ENCODE measurements around the gene KIAA1755.

The KIAA1755 gene

DNA sequence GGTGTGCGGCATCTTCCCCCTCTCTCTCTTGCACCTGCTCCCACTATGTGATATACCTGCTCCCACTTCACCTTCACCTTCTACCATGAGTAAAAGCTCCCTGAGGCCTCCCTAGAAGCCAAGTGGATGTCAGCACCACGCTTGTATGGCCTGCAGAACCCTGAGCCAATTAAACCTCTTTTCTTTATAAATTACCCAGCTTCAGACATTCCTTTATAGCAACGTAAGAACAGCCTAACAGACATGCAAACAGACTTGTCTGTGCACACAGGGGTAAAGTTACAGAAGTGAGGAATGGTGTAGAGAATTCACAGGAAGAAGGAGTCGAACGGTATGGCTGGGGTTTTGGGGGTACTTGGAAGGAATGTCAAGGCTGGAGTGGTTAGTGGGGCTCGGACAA lies 80.7 kb downstream of the KIAA1755 start:
- no peak for DNase-seq

DNA sequence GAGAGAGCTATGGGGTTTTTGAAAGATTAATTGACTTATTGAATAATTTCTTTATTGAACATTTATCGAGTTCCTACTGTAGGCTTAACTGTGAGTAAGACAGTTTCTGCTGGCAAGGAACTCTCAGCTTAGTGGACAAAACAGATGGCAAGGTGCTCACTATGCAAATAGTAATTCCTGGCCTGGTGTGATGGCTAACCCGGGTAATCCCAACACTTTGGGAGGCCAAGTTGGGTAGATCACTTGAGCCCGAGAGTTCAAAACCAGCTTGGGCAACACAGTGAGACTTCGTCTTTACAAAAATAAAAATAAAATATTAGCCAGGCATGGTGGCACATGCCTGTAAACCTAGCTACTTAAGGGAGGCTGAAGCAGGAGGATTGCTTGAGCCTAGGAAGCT lies 82.0 kb downstream of the KIAA1755 start:
- DNase-seq, result no peak

DNA sequence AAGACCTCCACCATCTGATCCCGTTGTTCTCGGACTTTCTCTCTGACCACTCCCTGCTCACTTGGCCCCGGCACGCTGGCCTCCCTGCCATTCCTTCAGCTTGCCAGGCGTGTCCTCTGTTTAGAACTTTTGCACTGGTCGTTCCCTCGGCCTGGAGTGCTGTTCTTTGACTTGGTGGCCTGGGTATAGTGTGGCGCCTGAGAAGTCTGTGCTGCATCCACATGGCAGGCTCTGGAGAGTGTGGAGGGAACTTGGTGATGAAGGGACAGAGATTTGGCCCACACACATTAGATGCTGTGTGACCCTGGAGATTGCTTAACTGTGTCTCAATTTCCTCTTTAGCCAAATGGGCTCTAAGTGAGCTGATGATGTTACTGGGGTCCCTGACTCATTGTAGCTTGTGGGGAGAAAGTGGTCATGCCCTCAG lies 82.5 kb downstream of the KIAA1755 start:
- DNase-seq, result no peak

DNA sequence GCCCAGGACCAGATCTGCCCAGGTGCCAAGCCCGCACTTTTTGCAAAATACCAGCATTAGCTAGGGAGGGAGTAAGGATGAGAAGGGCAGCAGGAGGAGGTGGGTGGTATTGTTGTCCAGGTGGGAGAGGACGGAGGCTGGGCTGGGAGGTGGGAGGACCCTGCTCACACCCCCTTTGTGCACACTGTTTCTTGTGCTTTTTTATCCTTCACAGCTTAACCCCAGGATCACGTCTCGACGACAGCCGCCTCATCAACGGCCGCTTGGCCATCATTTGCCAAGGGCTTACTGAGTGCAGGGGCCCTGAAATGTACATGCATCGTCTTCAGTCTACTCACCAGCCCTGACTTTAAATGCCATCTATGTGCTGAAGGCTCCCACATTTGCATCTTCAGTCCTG lies 83.3 kb downstream of the KIAA1755 start:
- no peak for DNase-seq

DNA sequence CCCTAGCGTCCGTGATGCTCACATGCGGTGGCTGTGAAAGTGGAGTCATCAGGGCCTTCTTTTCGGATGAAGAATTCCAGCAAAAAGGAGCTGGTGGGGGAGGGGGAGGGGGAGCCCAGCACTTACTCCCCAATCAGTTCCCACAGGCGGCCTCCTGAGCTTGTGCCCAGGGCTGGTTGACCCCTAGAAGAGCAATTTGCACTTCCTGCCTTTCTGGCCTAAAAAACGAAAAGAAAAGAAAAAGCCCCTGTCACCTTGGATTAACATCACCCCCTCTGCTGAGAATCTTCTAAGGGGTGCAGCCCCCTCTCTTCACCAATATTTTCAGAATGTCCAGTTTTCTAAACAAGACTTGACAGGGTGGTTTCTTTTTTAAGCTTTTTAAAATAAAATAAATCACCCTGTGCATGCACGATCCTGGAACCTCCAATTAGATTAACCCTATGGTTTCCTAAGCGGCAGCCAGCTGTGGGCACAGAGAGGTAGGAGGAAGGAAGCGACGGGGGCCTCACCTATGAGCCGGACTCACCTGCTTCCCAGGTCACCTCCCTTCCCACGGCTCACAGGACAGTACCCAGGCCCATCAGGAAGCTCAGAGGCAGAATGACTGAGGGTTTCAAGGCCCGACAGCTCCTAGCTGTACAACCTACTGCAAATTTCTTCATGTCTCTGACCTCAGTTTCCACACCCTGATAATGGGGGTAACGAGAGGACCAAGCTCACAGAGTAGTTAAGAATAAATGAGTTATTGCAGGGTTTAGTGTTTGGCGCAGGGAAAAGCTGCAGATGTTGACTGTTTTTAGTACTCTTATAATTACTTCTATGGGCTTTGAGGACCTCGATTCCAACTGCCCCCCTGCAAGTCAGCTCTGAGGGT lies 85.0 kb downstream of the KIAA1755 start:
- DNase-seq, result no peak

DNA sequence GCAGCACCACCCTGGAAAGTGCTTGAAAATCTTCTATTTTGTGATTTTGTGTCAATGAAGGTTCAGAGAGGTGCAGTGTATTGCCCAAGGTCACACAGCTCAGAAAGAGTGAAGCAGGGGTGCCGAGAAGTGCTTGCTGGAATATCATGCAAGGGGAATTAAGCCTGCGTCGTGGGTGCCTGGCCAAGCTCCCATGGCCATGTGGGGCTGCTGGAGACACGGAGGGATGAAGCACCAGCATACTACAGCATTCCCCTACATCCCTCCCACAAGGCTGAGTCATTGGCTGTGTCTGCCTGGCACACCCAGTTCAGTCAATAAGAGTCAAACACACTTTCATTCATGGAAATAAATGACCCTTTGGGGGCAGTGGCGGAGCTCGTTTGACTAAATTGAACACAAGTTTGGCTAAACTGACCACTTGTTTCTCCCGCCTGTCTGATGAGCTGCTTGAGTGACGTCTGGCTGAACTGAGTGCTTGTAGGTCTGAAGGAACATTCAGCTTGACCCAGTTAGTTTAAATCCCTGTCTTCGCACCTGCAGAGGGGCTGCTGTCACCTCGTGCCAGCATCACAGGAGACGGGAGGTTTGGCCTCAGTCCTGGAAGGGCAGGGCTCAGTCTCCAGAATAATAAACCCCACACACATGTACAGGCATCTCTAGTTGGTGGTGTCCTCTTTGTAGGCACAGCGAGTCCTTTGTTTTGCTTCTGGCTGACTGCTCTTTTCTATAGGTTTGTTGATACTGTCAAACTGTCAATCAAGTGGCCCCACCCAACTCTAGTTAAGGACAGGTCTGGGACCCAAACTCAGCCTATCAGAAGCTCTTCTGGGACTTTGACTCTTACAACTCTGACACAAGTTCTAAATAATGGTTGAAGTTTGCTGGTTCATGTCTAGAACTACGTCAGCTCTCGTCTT lies 87.0 kb downstream of the KIAA1755 start:
- peak; percentile 44 for DNase-seq

DNA sequence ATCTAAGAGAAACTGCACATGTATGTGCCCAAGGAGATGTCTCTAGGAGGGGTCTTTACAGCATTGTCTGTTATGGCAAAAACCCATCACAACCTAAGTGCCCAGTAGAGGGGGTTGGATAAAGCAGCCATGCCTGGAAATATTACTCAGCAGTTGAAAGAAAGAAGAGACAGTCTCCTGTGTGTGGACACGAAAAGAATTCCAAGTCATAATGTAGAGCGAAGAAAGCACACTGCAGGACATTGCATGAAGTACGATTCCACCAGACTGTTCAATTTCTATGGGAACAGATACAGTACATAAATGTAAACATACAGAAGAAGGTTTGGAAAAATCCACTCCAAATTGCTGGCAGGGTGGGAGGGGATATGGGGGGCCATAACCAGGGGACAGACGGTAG lies 88.1 kb downstream of the KIAA1755 start:
- DNase-seq, result no peak

DNA sequence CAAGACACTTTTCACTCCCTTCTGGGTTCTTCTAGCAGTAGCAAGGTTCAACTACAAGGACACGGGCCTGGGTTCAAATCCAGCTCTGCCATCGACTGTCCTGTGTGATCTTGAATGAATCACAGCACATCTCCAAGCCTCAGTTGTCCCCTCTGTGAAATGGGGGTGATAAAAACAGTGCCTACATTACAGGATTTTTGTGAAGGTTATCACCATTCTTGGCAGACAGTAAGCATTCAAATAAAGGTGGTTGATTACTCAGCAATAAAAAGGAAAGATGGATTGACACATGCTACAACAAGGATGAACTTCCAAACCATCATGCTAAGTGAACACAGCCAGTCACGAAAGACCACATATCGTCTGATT lies 88.9 kb downstream of the KIAA1755 start:
- DNase-seq, result no peak

DNA sequence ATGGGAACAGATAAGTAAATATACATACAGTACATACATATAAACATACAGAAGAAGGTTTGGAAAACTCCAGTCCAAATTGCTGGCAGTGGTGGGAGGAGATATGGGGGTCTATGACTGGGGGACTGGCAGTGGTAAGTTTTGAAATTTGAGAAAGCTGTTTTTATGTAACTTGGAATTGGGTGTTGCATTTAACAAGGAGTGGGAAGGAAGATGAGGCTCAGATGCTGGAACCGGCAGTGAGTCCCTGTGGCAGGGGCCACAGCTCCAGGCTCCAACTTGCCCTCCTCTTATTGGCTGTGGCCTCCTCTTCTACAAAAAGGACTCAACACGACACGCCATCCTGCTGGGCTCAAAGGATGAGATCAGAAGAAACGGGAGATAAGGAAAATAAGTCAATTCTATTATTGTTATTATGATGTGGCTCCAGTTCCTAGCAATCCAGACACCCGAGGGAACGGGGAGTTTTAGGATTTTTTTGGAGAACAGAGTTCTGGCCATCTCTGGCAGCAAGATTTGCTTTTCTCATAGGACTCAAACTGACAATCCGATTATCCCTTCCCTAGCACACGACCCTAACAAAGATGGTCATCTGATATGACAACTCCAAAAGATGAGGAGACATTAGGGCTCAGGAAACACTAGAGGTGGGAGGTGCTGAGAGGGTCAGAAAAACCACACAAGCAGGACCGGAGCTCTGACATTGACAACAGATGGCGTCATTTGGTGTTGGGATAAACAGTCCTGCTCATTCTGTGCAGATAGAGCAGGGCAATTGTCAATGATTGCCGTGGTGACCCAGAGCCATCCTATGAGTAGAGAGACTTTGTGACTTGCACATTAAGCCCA lies 89.5 kb downstream of the KIAA1755 start:
- DNase-seq, result peak; percentile 15

DNA sequence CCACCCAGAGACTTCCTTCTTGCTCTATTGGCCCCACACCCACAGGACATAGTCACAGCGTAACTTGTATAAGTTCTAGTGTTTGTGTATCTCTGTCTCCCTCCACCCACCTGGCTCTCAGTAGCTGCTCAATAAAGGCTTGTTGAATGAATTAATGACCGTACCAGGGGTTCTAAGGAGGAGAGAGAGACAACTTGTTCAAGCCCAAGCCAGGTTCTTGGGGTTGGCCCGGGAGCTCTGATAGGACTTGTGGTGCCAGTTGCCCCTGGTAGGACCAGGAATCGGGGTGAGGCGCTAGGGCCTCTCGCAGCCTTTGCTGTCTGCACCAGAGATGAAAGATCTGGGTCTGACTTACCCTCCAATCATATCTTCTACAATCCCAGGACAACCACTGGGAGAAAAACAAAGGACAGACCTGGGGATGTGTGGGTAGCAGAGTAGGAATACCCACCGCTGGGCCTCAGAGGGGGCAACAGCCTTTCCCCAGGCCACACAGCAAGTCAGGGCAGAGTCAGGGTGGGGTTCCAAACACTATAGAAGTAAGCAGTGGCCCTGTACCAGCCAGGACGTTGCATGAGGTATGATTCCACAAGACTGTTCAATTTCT lies 90.2 kb downstream of the KIAA1755 start:
- DNase-seq, result no peak

DNA sequence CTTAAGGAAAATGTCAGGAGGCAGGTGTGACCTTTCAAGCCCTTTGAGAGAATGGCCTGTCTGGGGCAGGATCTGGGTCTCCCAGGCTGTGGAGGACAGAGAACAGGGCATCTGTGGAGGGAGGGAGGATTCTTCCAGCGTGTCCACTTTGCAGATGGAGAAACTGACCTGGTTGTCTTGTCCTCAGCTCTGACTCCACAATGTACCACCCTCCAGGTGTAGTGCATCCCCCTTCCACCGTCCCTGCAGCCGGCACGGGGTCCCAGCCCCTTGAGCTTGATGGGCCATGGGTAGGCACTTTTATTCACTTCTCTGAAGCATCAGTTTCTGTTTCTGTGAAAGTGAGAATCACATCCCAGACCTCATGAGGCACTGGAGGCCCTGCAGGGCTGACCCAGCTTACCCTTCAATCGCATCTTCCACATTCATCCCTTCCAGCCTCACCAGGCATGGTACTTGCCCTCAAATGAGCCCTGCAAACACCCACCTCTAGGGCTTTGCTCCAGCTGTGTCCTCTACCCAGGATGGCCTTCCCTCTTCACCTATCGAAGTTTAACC lies 90.8 kb downstream of the KIAA1755 start:
- DNase-seq, result no peak

DNA sequence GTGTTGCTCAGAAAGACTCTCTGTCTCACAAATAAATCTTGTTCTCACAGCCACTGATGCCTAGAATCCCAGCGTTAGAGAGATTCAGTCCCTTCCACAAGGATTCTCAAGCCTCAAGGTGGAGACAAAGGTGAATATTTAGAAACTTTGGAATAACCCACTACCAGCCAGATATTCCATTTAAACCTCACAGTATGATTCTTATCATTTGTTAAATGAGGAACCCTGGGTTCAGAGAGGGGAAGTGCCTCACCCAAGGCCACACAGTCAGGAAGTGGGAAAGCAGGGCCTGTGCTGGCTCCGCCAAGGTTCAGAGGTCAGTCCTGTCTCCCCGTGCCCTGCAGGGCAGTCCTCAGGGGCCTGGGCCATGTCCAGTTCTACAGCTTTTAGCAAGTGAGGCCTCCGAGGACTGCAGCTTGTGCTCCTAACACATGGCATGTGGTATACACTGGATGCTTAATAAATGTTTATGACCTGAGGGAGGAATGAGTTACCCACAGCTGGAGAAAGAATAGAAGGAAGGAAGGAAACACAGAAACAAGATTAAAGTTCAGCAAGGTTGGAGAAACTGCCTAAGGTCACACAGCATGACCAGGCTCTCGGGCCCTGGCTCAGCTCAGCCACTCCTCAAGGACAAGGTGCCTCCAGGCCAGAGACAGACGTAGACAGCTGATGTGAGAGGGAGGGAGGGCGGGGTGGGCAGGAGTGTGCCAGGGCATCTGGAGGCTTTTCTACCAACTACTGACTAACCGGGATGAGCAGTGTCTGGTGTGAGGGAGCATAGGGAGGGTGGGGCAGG lies 91.5 kb downstream of the KIAA1755 start:
- no peak for DNase-seq

DNA sequence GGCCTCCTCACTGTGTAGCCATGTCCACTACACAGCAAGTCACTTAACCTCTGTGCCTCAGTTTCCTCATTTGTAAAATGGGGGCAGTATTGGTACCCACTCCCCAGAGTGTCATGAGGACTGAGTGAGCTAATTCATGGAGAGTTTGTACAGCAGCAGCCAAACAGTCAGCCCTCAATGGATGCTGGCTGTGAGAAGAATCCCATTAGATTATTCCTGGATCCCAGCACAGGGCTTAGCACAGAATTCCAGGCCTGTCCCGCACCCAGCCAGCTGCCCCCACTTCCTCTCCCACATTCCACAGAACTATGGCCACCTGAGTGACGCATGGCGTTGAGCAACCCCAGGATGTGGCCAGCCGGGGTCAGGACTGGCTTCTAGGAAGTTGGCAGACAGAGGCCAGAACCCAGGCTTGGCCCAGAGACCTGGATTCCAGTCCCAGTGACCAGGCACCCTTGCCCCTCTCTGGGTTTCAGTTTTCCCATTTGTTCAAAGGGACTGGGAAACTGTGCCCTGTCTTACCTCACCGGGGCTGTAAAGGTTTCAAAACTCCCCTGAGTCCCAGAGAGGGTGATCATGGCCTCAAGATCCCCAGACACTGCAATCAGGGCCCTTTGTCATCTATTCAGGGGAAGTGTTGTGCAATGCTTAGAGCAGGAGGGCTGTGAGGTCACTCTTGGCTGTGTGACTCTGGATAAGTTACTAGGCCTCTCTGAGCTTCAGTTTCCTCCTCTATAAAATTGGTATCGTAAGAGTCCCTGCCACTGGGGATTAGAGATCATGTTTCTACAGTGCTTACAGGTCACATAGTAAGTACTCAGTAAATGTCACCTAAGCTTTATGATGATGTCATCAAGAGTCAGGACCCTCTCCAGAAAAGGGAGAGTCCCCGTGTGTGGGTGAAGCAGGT lies 92.4 kb downstream of the KIAA1755 start:
- DNase-seq, result no peak

DNA sequence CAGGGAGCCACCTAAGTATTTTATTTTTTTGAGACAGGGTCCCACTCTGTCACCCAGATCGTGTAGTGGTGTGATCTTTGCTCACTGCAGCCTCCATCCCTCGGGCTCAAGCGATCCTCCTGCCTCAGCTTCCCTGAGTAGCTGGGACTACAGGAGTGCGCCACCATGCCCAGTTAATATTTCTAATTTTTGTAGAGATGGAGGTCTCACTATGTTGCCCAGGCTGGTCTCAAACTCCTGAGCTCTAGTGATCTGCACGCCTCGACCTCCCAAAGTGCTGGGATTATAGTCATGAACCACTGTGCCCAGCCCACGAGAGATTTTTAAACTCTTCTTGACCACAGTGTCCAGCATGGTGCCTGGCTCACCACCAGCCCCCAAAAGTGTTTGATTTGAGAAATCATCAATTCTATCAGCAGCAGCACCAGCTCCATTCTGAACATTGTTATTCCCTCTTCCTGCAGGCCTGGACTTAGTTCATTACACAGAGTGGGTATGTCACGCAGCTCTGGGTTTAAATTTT lies 93.1 kb downstream of the KIAA1755 start:
- no peak for DNase-seq

DNA sequence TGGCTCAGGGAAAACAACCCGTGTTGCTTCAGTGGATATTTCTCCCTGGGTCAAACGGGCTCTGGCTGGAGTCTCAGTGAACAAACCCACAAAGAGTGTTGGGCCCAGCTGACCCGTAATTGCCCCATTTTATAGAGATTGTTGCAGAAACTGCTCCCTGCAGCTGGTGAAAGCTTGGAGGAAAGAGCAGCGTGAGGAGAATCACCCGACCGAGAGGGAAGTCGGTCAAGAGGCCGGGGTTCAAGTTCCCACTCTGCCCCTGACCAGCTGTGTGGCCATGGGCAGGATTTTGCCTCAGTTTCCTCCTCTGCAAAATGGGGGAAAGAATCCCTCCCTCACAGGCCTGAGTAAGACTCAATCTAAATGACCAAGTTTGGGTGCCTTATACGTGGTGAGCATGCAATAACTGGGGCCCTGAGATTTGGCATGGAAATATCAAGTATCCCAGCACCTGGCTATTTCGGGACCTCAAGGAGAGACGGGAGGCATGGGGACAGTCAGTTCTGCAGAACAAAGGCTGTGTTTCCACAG lies 93.8 kb downstream of the KIAA1755 start:
- DNase-seq, result no peak

DNA sequence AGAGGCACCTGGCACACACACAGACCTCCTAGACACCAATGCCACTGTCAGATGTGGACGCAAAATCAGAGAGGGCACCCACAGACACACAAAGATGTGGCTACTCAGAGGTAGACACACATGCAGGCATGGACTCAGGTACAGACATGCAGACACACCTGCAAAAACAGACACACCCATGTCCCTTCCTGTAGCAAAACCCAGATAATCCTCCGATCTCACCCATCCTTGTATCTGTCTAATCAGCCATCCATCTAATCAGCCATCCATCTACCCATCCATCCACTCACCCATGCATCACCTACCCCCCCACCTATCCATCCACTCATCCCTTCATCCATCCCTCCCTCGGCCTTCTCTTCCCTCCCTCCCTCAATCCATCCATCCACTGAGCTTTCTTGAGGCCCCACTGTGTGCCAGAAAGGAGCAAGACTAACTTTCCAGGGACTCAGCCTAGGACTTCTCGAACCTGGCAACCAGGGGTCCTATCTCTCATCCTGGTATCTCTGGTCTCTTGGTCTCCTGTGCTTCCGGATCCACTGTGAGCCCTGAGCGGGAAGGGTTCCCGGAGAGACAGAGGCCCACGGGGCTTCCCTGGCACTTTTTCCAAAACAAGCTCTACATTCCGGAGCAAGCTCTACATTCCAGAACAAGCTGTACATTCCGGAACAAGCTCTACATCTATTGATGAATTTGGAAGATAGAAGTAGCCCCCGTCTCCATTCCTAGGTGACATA lies 94.4 kb downstream of the KIAA1755 start:
- DNase-seq, result no peak

DNA sequence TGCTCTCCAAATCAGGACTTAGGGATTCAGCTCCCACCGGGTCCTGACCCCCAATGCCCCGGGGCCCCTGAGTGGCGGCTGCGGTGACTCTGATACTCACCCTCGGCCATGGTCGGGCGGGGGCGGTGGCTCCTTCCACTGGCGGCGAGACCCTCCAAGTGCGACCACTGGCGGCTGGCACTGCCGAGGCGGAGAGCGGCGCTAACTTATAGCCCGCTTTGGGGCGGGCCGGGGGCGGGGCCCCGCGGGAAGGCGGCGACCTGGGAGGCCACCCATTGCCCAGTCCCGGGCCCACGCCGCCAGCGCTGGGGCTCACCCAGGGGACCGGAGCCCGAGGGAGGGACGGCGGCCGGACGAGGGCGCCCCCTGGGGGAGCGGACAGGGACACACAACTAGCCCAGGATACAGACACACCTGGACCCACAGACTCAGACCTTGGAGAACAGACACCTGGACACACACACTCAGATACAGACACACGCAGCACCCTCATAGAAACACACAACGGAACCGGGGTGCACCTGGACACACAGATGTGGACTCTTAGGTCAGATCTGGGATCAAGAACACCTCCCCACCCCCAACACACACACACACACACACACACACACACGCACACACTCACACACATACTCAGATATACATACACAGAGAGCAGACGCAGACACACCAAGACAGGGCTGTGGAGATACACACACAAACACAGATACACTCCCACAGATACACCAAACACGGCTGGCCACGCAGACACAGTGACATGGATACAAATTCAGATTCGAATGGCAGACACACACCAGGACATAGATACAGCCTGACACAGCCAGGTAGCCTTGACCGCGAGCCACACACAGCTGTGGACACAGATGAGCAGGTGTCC lies 95.2 kb downstream of the KIAA1755 start, which contains the start of gene TGM2:
Gene TGM2, minus strand, starts transcription at position 182 of the 877 bp plus-strand sequence. Its CDS starts 72 bp downstream, at position 110.
- peak; percentile 93 for DNase-seq

DNA sequence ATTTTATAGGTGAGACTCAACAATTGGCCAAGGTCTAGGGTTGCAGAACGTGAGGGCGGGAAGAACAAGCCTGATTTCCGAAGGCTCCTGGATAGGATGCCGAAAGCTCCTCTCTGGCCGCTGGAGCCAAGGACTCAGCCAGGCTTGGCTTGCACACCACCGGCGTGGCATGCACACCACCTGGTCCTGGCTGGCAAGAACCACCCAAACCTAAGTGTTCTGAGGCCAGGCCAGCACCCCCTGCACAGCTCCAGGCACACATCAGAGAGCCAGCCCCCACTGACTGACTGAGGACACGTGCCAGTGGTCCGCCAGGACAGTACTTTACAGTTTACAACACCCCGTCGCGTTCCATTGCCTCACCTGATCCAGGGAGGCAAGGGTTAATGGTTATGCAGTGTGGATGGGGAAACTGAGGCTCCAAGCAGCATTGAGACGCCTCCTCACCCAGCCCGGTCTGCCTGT lies 95.9 kb downstream of the KIAA1755 start:
- DNase-seq, result no peak

All from DMS53 (cell line).